K562 (cell line): ENCODE results near the gene SNX33. TPM values are rescaled to one million over a fixed set of nuclear protein-coding genes. Genes with fewer than 3 reads are reported as not detected.

Source experiments
- BRD9 ChIP-seq: fragments of 450-650 bp; IDR thresholded peaks from 2 replicates; pipeline ENCODE4 v1.6.1; 2018; ENCODE audit warnings: low read depth; ENCODE audit not compliant: partially characterized antibody
- CTCFL ChIP-seq: IDR thresholded peaks from 2 replicates; pipeline ENCODE4 v1.6.1; 2011; ENCODE audit warnings: borderline replicate concordance, low read depth, mild to moderate bottlenecking, moderate library complexity, low read length; ENCODE audit not compliant: insufficient read depth, poor library complexity, severe bottlenecking
- HNRNPK ChIP-seq: fragments of 200-400 bp; formaldehyde crosslinking; IDR thresholded peaks from one replicate; pipeline ENCODE4 v1.6.1; 2018; ENCODE audit warnings: mild to moderate bottlenecking, low read depth, low read length; ENCODE audit not compliant: poor library complexity, severe bottlenecking
- MAZ ChIP-seq, 2 experiments: fragments of 450-650 bp in 1 of 2; sonication (generic) in 1 of 2; formaldehyde crosslinking; IDR thresholded peaks in 1 of 2; conservative IDR thresholded peaks in 1 of 2; 2 replicates each; pipeline versions ENCODE4 v1.4.0 to v1.5.0; 2020; ENCODE audit warnings: mild to moderate bottlenecking in 1 of 2, missing genetic modification reagents in 1 of 2
- MECOM ChIP-seq: fragments of 250-450 bp; sonication (Bioruptor Pico); IDR thresholded peaks from 2 replicates; pipeline ENCODE4 v1.8.0; 2022; ENCODE audit warnings: inconsistent platforms
- SMARCA4 ChIP-seq: fragments of 450-650 bp; IDR thresholded peaks from 2 replicates; pipeline ENCODE4 v1.6.1; 2016
- SNRNP70 ChIP-seq: fragments of 200-400 bp; formaldehyde crosslinking; optimal IDR thresholded peaks from 2 replicates; pipeline ENCODE3; 2017; ENCODE audit warnings: low read depth, low read length
- THRB ChIP-seq: fragments of 450-650 bp; formaldehyde crosslinking; conservative IDR thresholded peaks from 2 replicates; pipeline ENCODE4 v1.4.0; 2022; ENCODE audit warnings: mild to moderate bottlenecking, missing genetic modification characterization
- ZFX ChIP-seq: sonication (generic); formaldehyde crosslinking; IDR thresholded peaks from 2 replicates; pipeline ENCODE4 v1.8.0; 2022; ENCODE audit warnings: mild to moderate bottlenecking, missing genetic modification reagents, moderate library complexity
- ZNF12 ChIP-seq: sonication (generic); formaldehyde crosslinking; IDR thresholded peaks from 2 replicates; pipeline ENCODE4 v1.4.0; 2020; ENCODE audit warnings: mild to moderate bottlenecking, missing genetic modification reagents
- ZNF398 ChIP-seq: fragments of 250-450 bp; sonication (Bioruptor Pico); IDR thresholded peaks from 2 replicates; pipeline ENCODE4 v1.8.0; 2021; ENCODE audit warnings: moderate library complexity, mild to moderate bottlenecking, inconsistent platforms
- ZNF444 ChIP-seq: fragments of 250-450 bp; sonication (Bioruptor Pico); IDR thresholded peaks from 2 replicates; pipeline ENCODE4 v1.4.0; 2020; ENCODE audit warnings: mild to moderate bottlenecking, moderate library complexity
- ZNF644 ChIP-seq: fragments of 200-800 bp; sonication (Bioruptor generic); IDR thresholded peaks from 2 replicates; pipeline ENCODE4 v1.6.1; 2016; ENCODE audit warnings: low read depth, missing genetic modification characterization, missing compliant biosample characterization
- polyA plus RNA-seq, 8 experiments: library from polyadenylated mRNA; depleted of rRNA in 4 of 8; stranded (reverse) in 5 of 8; unstranded in 3 of 8; fragments of >200 nt; fragmentation: Nextera tagmentation in 2 of 8; fragmentation: Illumina TruSeq in 1 of 8; extraction: Ambion mirVana in 2 of 8; extraction: Trizol in 1 of 8; gene quantifications; 2 replicates each; pipeline versions ENCODE4 v1.2.1 to v1.2.3, GENCODE V29; 2011 to 2014; ENCODE audit warnings: inconsistent platforms in 1 of 8, missing spikeins in 1 of 8
- total RNA-seq, 7 experiments: library from RNA; depleted of rRNA in 6 of 7; stranded (reverse); fragments of >200 nt in 6 of 7; fragmentation: Illumina TruSeq in 2 of 7; extraction: Trizol in 2 of 7; gene quantifications; 2 replicates each; pipeline versions ENCODE4 v1.2.1 to v1.2.3, GENCODE V29; 2011 to 2021; ENCODE audit warnings: low replicate concordance in 1 of 7

Gene SNX33
- total and polyA plus RNA-seq, 9 of the 15 experiments (the other 6 are each of a cell fraction or from before 2014, with no cell fraction given), result 1.4 to 14.1 (median 8.2) TPM

GRCh38 chr15:75640483-75641178 is 7.1 kb upstream of the SNX33 start (continued):
- TF ChIP-seq SNRNP70 (no peak), SMARCA4 (no peak; the same call in 1 of the 2 replicates), ZNF644 (tag) (no peak), ZNF12 (CRISPR knock-in tag) (0 out of 2 replicates have a peak, but pooled peaks have one; percentile 40), THRB (no peak), HNRNPK (no peak), MECOM (no peak), ZNF444 (CRISPR knock-in tag) (0 out of 2 replicates have a peak, but pooled peaks have one; percentile 16), CTCFL (no peak), ZNF398 (CRISPR knock-in tag) (no peak), ZFX (CRISPR knock-in tag) (0 out of 2 replicates have a peak, but pooled peaks have one; percentile 32), MAZ (CRISPR knock-in tag; conservative IDR thresholded peaks at IDR 0.05 in 1 of 2, IDR thresholded peaks at IDR 0.05 in 1 of 2) (peak in 1 of 2 experiments; percentile 19; a peak in 2 of 4 replicates), BRD9 (peak; percentile 22)
